ENCODE data around the gene SIRT6. TPM values are rescaled to one million over a fixed set of nuclear protein-coding genes. Genes with fewer than 3 reads are reported as not detected.

Gene SIRT6
- total and polyA plus RNA-seq, 10 of the 15 experiments (the other 5 are each of a cell fraction or from before 2014, with no cell fraction given): 1.3 to 49.6 (median 24.2) TPM

DNA sequence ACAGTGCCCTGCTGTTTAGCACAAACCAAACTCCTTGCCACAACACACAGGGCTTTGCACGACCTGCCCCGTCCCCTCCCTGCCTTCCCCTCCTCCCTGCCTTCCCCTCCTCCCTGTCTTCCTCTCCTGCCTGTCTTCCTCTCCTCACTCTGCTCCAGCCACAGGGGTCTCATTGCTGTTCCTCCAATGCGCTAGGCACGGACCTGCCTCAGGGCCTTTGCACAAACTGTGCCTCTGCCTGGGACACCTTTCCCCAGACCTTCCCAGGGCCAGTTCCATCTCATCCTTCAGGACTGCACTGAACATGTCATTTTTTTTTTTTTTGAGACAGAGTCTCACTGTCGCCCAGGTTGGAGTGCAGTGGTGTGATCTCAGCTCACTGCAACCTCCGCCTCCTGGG is 30.7 kb downstream of the SIRT6 start (continued):
- TF ChIP-seq, protein P1, sequence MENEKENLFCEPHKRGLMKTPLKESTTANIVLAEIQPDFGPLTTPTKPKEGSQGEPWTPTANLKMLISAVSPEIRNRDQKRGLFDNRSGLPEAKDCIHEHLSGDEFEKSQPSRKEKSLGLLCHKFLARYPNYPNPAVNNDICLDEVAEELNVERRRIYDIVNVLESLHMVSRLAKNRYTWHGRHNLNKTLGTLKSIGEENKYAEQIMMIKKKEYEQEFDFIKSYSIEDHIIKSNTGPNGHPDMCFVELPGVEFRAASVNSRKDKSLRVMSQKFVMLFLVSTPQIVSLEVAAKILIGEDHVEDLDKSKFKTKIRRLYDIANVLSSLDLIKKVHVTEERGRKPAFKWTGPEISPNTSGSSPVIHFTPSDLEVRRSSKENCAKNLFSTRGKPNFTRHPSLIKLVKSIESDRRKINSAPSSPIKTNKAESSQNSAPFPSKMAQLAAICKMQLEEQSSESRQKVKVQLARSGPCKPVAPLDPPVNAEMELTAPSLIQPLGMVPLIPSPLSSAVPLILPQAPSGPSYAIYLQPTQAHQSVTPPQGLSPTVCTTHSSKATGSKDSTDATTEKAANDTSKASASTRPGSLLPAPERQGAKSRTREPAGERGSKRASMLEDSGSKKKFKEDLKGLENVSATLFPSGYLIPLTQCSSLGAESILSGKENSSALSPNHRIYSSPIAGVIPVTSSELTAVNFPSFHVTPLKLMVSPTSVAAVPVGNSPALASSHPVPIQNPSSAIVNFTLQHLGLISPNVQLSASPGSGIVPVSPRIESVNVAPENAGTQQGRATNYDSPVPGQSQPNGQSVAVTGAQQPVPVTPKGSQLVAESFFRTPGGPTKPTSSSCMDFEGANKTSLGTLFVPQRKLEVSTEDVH (IDR thresholded peaks at IDR 0.05; ENCODE audit: low read depth, partially characterized antibody): no peak
- TF ChIP-seq ZNF622 (IDR thresholded peaks at IDR 0.05) (no peak), GATAD2B (conservative IDR thresholded peaks at IDR 0.05; ENCODE audit: low read depth) (no peak), SMAD1 (IDR thresholded peaks at IDR 0.05; ENCODE audit: low read depth, partially characterized antibody) (no peak), STAT1 (conservative IDR thresholded peaks at IDR 0.05) (no peak), NBN (IDR thresholded peaks at IDR 0.05) (no peak), IRF4 (IDR thresholded peaks at IDR 0.05; ENCODE audit: low read depth, low read length) (no peak)
- TF ChIP-seq, protein P2, sequence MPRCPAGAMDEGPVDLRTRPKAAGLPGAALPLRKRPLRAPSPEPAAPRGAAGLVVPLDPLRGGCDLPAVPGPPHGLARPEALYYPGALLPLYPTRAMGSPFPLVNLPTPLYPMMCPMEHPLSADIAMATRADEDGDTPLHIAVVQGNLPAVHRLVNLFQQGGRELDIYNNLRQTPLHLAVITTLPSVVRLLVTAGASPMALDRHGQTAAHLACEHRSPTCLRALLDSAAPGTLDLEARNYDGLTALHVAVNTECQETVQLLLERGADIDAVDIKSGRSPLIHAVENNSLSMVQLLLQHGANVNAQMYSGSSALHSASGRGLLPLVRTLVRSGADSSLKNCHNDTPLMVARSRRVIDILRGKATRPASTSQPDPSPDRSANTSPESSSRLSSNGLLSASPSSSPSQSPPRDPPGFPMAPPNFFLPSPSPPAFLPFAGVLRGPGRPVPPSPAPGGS (IDR thresholded peaks at IDR 0.05; ENCODE audit: borderline replicate concordance, insufficient read depth, low read depth, low read length, poor library complexity, severe bottlenecking): no peak
- TF ChIP-seq, protein P3, sequence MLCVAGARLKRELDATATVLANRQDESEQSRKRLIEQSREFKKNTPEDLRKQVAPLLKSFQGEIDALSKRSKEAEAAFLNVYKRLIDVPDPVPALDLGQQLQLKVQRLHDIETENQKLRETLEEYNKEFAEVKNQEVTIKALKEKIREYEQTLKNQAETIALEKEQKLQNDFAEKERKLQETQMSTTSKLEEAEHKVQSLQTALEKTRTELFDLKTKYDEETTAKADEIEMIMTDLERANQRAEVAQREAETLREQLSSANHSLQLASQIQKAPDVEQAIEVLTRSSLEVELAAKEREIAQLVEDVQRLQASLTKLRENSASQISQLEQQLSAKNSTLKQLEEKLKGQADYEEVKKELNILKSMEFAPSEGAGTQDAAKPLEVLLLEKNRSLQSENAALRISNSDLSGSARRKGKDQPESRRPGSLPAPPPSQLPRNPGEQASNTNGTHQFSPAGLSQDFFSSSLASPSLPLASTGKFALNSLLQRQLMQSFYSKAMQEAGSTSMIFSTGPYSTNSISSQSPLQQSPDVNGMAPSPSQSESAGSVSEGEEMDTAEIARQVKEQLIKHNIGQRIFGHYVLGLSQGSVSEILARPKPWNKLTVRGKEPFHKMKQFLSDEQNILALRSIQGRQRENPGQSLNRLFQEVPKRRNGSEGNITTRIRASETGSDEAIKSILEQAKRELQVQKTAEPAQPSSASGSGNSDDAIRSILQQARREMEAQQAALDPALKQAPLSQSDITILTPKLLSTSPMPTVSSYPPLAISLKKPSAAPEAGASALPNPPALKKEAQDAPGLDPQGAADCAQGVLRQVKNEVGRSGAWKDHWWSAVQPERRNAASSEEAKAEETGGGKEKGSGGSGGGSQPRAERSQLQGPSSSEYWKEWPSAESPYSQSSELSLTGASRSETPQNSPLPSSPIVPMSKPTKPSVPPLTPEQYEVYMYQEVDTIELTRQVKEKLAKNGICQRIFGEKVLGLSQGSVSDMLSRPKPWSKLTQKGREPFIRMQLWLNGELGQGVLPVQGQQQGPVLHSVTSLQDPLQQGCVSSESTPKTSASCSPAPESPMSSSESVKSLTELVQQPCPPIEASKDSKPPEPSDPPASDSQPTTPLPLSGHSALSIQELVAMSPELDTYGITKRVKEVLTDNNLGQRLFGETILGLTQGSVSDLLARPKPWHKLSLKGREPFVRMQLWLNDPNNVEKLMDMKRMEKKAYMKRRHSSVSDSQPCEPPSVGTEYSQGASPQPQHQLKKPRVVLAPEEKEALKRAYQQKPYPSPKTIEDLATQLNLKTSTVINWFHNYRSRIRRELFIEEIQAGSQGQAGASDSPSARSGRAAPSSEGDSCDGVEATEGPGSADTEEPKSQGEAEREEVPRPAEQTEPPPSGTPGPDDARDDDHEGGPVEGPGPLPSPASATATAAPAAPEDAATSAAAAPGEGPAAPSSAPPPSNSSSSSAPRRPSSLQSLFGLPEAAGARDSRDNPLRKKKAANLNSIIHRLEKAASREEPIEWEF (IDR thresholded peaks at IDR 0.05; ENCODE audit: insufficient replicate concordance, low read depth, low read length): no peak
- TF ChIP-seq, protein P4, sequence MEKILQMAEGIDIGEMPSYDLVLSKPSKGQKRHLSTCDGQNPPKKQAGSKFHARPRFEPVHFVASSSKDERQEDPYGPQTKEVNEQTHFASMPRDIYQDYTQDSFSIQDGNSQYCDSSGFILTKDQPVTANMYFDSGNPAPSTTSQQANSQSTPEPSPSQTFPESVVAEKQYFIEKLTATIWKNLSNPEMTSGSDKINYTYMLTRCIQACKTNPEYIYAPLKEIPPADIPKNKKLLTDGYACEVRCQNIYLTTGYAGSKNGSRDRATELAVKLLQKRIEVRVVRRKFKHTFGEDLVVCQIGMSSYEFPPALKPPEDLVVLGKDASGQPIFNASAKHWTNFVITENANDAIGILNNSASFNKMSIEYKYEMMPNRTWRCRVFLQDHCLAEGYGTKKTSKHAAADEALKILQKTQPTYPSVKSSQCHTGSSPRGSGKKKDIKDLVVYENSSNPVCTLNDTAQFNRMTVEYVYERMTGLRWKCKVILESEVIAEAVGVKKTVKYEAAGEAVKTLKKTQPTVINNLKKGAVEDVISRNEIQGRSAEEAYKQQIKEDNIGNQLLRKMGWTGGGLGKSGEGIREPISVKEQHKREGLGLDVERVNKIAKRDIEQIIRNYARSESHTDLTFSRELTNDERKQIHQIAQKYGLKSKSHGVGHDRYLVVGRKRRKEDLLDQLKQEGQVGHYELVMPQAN (conservative IDR thresholded peaks at IDR 0.05): no peak
